Gastroesophageal sphincter (tissue), 4 donors: Measurements from ENCODE around the gene GATAD2B. TPM values are rescaled to one million over a fixed set of nuclear protein-coding genes. Genes with fewer than 3 reads are reported as not detected.

Experiments used
- ATAC-seq: fragments of 150-250 bp; one replicate; pipeline ENCODE4 v1.9.1; 2016; ENCODE audit warnings: mild to moderate bottlenecking, moderate library complexity
- H3K27ac ChIP-seq, 4 donors: fragments of 200-600 bp; sonication (generic) in 3 of 4; 1 replicate in 3 of 4; 2 replicates in 1 of 4; pipeline ENCODE4 v1.5.1; 2016 to 2019
- H3K27me3 ChIP-seq: fragments of 200-600 bp; sonication (generic); one replicate; pipeline ENCODE4 v1.5.1; 2019
- H3K36me3 ChIP-seq, 2 donors: fragments of 200-600 bp; sonication (generic); one replicate each; pipeline ENCODE4 v1.5.1; 2019; ENCODE audit warnings: control low read depth in 1 of 2
- H3K4me1 ChIP-seq, 3 donors: fragments of 200-600 bp; sonication (generic); 1 replicate in 2 of 3; 2 replicates in 1 of 3; pipeline ENCODE4 v1.5.1; 2016 to 2019; ENCODE audit warnings: control low read depth in 2 of 3
- H3K4me3 ChIP-seq, 2 donors: fragments of 200-600 bp; sonication (generic); one replicate each; pipeline ENCODE4 v1.5.1; 2019; ENCODE audit warnings: mild to moderate bottlenecking in 1 of 2, moderate library complexity in 1 of 2
- H3K9me3 ChIP-seq, 3 donors: fragments of 200-600 bp; sonication (generic); one replicate each; pipeline ENCODE4 v1.5.1; 2017 to 2019; ENCODE audit warnings: control low read depth in 2 of 3
- EP300 ChIP-seq: sonication (generic); formaldehyde crosslinking; IDR thresholded peaks from one replicate; pipeline ENCODE4 v1.6.1; 2017; ENCODE audit warnings: antibody characterized with exemption, mild to moderate bottlenecking
- POLR2A ChIP-seq, 2 donors: fragments of 450-650 bp; IDR thresholded peaks; one replicate each; pipeline ENCODE4 v1.6.1; 2017; ENCODE audit warnings: antibody characterized with exemption in 2 of 2, mild to moderate bottlenecking in 2 of 2, moderate library complexity in 1 of 2
- POLR2AphosphoS5 ChIP-seq: sonication (generic); formaldehyde crosslinking; IDR thresholded peaks from one replicate; pipeline ENCODE4 v1.6.1; 2017; ENCODE audit warnings: antibody characterized with exemption
- WGBS, 2 donors: methylation state at CpG; one replicate each; pipeline ENCODE4 v1.1.5; 2018; ENCODE audit warnings: low coverage in 1 of 2; 5-methylcytosine and 5-hydroxymethylcytosine counted together
- total RNA-seq, 4 donors: library from RNA; depleted of rRNA; stranded (reverse); fragments of >200 nt; gene quantifications; one replicate each; pipeline ENCODE4 v1.1.0, GENCODE V29; 2016
- TF ChIP-seq, protein P1 (sequence below), 4 experiments: fragments of 200-600 bp in 2 of 4; fragments of 450-650 bp in 2 of 4; sonication (generic) in 1 of 4; IDR thresholded peaks; one replicate each; pipeline ENCODE4 v1.5.1; 2017 to 2019; ENCODE audit warnings: antibody characterized with exemption in 4 of 4, mild to moderate bottlenecking in 2 of 4, moderate library complexity in 2 of 4

Gene GATAD2B
- total RNA-seq, 4 donors from 2014 or later: 18.4 to 30.8 (median 23.8) TPM

DNA sequence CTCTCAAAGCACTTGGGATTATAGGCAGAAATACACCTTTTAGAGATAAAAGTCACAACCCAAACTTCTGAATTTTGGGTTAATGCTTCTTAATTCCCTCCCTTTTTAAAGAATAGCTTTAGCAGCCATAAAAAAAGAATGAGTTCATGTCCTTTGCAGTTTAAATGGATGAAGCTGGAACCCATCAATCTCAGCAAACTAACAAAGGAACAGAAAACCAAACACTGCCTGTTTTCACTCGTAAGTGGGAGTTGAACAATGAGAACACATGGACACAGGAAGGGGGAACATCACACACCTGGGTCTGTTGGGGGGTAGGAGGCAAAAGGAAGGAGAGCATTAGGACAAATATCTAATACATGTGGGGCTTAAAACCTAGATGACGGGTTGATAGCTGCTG is 91.7 kb downstream of the GATAD2B start:
- H3K27ac ChIP-seq: no peak overlapping the region
- WGBS, 2 donors: 73 to 80% methylated on average over 2 of the region's 2 CpGs
- no peak for TF ChIP-seq POLR2AphosphoS5
- TF ChIP-seq POLR2A (IDR thresholded peaks at IDR 0.05): no peak
- TF ChIP-seq, protein P1, sequence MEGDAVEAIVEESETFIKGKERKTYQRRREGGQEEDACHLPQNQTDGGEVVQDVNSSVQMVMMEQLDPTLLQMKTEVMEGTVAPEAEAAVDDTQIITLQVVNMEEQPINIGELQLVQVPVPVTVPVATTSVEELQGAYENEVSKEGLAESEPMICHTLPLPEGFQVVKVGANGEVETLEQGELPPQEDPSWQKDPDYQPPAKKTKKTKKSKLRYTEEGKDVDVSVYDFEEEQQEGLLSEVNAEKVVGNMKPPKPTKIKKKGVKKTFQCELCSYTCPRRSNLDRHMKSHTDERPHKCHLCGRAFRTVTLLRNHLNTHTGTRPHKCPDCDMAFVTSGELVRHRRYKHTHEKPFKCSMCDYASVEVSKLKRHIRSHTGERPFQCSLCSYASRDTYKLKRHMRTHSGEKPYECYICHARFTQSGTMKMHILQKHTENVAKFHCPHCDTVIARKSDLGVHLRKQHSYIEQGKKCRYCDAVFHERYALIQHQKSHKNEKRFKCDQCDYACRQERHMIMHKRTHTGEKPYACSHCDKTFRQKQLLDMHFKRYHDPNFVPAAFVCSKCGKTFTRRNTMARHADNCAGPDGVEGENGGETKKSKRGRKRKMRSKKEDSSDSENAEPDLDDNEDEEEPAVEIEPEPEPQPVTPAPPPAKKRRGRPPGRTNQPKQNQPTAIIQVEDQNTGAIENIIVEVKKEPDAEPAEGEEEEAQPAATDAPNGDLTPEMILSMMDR (IDR thresholded peaks at IDR 0.05): no peak
- no peak for TF ChIP-seq EP300
- H3K4me3 ChIP-seq: no peak overlapping the region
- no peaks in the 10 kb centered on the region for H3K9me3 ChIP-seq
- H3K36me3 ChIP-seq: peaks cover 0 to 25% of the 10 kb centered on the region in 2 donors
- H3K27me3 ChIP-seq: no peaks in the 10 kb centered on the region
- ATAC-seq: no peak
- peaks cover 0 to 7% (median 0%) of the 10 kb centered on the region in 3 donors for H3K4me1 ChIP-seq

DNA sequence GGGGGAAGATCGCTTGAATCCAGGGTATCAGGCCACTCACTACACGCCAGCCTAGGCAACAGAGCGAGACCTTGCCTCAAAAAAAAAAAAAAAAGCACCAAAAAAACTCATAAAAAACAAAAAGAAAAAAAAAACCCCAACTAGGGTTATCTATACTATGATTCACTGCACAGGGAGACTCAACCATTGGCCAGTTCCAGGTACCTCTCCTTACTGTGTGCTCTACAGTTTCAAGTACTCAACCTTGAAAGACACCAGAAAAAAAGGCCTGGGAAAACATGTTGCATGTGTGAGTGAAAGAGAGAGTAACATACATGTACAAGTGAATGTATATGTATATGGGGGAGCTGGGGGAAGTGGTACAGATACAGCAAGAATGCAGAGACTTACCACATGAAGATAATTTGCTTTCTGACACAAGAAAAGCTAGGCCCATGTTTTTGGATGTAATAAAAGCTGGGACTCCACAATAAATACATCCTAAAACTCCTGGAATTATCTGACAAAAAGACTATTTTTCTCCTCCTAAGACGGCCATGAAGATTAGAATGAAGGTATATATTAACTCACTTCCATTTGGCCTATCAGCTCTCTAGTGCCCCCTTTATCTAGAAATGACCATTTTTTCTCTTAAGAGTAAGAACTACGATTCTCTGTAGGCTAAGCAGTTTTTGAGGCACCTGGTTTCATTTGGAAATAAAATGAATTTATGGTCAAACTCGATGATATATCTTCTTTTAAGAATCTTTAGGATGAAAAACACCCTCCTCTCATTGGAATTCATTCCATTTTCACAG is 95.4 kb downstream of the GATAD2B start:
- Histone ChIP-seq H3K36me3 (peaks cover 0 to 34% of the 10 kb centered on the region in 2 donors), H3K27ac (no peak overlapping the region), H3K27me3 (no peaks in the 10 kb centered on the region), H3K4me1 (peaks cover 0 to 21% (median 0%) of the 10 kb centered on the region in 3 donors), H3K9me3 (no peaks in the 10 kb centered on the region), H3K4me3 (no peak overlapping the region)
- TF ChIP-seq POLR2AphosphoS5 (no peak), POLR2A (IDR thresholded peaks at IDR 0.05) (no peak), EP300 (no peak)
- TF ChIP-seq, protein P1 (IDR thresholded peaks at IDR 0.05): no peak
- no peak for ATAC-seq
- WGBS, 2 donors: 78 to 91% methylated on average over 6 of the region's 6 CpGs

- Histone ChIP-seq H3K9me3 (no peaks in the 10 kb centered on the region), H3K27ac (no peak overlapping the region), H3K27me3 (no peaks in the 10 kb centered on the region), H3K4me1 (peaks cover 0 to 8% (median 0%) of the 10 kb centered on the region in 3 donors), H3K36me3 (peaks cover 0 to 55% of the 10 kb centered on the region in 2 donors), H3K4me3 (no peak overlapping the region)
- ATAC-seq: no peak
- WGBS, 2 donors: 44 to 61% methylated on average over 1 to 2 of the region's 2 CpGs
- TF ChIP-seq, protein P1 (IDR thresholded peaks at IDR 0.05): no peak
- TF ChIP-seq EP300: no peak
- no peak for TF ChIP-seq POLR2AphosphoS5
- TF ChIP-seq POLR2A (IDR thresholded peaks at IDR 0.05): no peak
These were observed 103.9 kb downstream of the GATAD2B start for GRCh38 chr1:153818876-153819275.

DNA sequence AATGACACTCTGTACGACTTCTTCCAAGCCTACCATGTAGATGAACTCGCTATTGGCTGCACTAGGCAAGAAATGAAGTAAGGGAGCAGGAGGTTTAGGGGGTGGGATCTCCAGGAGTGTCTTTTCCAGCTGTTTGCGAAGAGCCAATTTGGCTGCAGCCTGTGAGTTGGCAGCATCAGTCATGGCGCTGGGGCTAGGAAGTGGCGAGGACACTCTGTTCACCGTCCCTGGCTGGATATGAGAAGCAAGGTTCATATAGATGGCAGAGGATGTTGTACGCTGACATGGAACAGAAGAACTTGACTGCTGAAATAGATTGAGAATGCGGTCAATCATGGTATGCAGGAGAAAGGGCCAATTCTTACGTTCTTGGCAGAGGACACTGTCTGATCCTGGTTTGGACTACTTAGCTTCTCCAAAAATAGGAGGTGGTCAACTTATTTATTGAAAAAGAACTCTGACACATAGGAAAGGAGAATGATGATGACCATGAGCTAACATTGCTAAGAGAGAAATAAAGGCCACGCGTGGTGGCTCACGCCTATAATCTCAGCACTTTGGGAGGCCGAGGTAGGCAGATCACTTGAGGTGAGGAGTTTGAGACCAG is 106.4 kb downstream of the GATAD2B start:
- H3K9me3 ChIP-seq: no peaks in the 10 kb centered on the region
- peaks cover 0 to 4% (median 0%) of the 10 kb centered on the region in 3 donors for H3K4me1 ChIP-seq
- no peak for ATAC-seq
- H3K36me3 ChIP-seq: peaks cover 0 to 74% of the 10 kb centered on the region in 2 donors
- TF ChIP-seq EP300: no peak
- TF ChIP-seq, protein P1 (IDR thresholded peaks at IDR 0.05): no peak
- TF ChIP-seq POLR2A (IDR thresholded peaks at IDR 0.05): no peak
- no peak for TF ChIP-seq POLR2AphosphoS5
- H3K27ac ChIP-seq: peak overlapping the region in 1 of 4 donors; percentile 3
- no peak overlapping the region for H3K4me3 ChIP-seq
- WGBS, 2 donors: 64 to 69% methylated on average over 5 to 13 of the region's 13 CpGs
- H3K27me3 ChIP-seq: no peaks in the 10 kb centered on the region
